ENCODE measurements around the gene TAGLN. TPM values are rescaled to one million over a fixed set of nuclear protein-coding genes. Genes with fewer than 3 reads are reported as not detected.

Gene TAGLN
- total RNA-seq, 3 donors from 2014 or later (not counting 1 experiment from before 2014, with no cell fraction given): 8.2 to 18.0 (median 8.3) TPM

DNA sequence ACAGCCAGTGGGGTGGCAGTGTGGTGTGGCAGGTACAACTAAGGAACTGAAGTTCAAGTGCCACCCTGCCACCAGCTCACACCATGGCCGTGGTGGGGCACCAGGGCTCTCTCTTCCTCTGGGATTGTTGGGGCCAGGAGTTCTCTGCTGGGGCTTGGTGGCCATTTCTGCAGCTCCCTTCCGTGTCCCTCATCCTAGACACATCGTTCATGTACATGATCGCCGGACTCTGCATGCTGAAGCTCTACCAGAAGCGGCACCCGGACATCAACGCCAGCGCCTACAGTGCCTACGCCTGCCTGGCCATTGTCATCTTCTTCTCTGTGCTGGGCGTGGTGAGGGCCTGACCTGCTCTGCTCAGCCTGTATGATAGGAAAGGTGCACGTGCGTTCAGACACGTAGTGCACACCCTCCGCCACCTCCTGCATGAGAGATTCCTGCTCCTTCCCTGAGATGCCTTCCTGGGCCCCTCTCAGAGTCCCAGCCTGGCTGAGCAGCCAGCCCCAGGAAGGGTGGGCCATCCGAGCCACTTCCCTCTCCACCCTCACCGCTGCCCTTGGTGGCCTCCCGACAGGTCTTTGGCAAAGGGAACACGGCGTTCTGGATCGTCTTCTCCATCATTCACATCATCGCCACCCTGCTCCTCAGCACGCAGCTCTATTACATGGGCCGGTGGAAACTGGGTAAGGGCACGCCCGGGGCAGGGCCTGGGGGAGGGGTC is 7.3 kb upstream of the TAGLN start:
- Histone ChIP-seq H3K4me3 (ENCODE audit: low read length) (no peak overlapping the region), H3K9me3 (ENCODE audit: control insufficient read depth, insufficient read depth, low read length) (no peaks in the 10 kb centered on the region), H3K36me3 (ENCODE audit: control insufficient read depth, insufficient read depth, low read length) (peaks cover 31% of the 10 kb centered on the region), H3K27me3 (ENCODE audit: control insufficient read depth, insufficient read depth, low read length) (no peaks in the 10 kb centered on the region), H3K27ac (ENCODE audit: low read length) (no peak overlapping the region), H3K4me1 (ENCODE audit: control insufficient read depth, insufficient read depth, low read length) (peaks cover 37% of the 10 kb centered on the region)
- TF ChIP-seq, protein P1, sequence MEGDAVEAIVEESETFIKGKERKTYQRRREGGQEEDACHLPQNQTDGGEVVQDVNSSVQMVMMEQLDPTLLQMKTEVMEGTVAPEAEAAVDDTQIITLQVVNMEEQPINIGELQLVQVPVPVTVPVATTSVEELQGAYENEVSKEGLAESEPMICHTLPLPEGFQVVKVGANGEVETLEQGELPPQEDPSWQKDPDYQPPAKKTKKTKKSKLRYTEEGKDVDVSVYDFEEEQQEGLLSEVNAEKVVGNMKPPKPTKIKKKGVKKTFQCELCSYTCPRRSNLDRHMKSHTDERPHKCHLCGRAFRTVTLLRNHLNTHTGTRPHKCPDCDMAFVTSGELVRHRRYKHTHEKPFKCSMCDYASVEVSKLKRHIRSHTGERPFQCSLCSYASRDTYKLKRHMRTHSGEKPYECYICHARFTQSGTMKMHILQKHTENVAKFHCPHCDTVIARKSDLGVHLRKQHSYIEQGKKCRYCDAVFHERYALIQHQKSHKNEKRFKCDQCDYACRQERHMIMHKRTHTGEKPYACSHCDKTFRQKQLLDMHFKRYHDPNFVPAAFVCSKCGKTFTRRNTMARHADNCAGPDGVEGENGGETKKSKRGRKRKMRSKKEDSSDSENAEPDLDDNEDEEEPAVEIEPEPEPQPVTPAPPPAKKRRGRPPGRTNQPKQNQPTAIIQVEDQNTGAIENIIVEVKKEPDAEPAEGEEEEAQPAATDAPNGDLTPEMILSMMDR (IDR thresholded peaks at IDR 0.05): no peak
- Mint-ChIP-seq H3K27ac (no peak overlapping the region), H3K36me3 (no peaks in the 10 kb centered on the region), H3K9me3 (no peaks in the 10 kb centered on the region), H3K4me3 (no peak overlapping the region), H3K27me3 (ENCODE audit: low read depth in 2 of 2) (no peaks in the 10 kb centered on the region), H3K4me1 (peaks cover 0 to 10% of the 10 kb centered on the region in 2 donors)
- no peak for ATAC-seq
- WGBS (ENCODE audit: insufficient coverage): 95% methylated on average over 26 of the region's 26 CpGs
- intact Hi-C loops (cut with micrococcal nuclease): no loop called here
- DNase-seq: no peak

DNA sequence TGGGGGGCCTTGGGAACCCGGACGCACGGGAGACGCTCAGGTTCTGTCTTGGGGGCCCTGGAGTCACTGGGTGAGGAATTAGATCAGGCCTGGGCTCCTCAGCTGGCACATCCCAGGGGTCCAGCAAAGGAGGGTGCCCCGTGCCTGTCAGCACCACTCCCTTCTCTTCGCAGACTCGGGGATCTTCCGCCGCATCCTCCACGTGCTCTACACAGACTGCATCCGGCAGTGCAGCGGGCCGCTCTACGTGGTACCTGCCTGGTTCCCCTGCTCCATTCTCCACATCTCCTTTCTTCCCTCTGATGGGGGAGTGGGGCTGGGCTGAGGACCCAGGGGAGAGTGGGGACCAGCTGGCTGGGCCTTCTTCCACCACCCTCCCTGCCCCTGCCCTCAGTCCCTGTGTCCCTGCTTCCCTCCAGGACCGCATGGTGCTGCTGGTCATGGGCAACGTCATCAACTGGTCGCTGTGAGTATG is 6.7 kb upstream of the TAGLN start:
- DNase-seq (no peak), ATAC-seq (no peak)
- H3K36me3 Mint-ChIP-seq: no peaks in the 10 kb centered on the region
- 95% methylated on average over 13 of the region's 17 CpGs for WGBS (ENCODE audit: insufficient coverage)
- intact Hi-C loops (cut with micrococcal nuclease): no loop called here
- H3K27ac Mint-ChIP-seq: no peak overlapping the region
- Histone ChIP-seq H3K27me3 (ENCODE audit: control insufficient read depth, insufficient read depth, low read length) (no peaks in the 10 kb centered on the region), H3K4me1 (ENCODE audit: control insufficient read depth, insufficient read depth, low read length) (peaks cover 31% of the 10 kb centered on the region), H3K4me3 (ENCODE audit: low read length) (no peak overlapping the region), H3K27ac (ENCODE audit: low read length) (no peak overlapping the region), H3K9me3 (ENCODE audit: control insufficient read depth, insufficient read depth, low read length) (no peaks in the 10 kb centered on the region), H3K36me3 (ENCODE audit: control insufficient read depth, insufficient read depth, low read length) (peaks cover 31% of the 10 kb centered on the region)
- H3K9me3 Mint-ChIP-seq: no peaks in the 10 kb centered on the region
- no peaks in the 10 kb centered on the region for H3K27me3 Mint-ChIP-seq (ENCODE audit: low read depth in 2 of 2)
- H3K4me3 Mint-ChIP-seq: no peak overlapping the region
- TF ChIP-seq, protein P1 (IDR thresholded peaks at IDR 0.05): no peak
- peaks cover 0 to 10% of the 10 kb centered on the region in 2 donors for H3K4me1 Mint-ChIP-seq

DNA sequence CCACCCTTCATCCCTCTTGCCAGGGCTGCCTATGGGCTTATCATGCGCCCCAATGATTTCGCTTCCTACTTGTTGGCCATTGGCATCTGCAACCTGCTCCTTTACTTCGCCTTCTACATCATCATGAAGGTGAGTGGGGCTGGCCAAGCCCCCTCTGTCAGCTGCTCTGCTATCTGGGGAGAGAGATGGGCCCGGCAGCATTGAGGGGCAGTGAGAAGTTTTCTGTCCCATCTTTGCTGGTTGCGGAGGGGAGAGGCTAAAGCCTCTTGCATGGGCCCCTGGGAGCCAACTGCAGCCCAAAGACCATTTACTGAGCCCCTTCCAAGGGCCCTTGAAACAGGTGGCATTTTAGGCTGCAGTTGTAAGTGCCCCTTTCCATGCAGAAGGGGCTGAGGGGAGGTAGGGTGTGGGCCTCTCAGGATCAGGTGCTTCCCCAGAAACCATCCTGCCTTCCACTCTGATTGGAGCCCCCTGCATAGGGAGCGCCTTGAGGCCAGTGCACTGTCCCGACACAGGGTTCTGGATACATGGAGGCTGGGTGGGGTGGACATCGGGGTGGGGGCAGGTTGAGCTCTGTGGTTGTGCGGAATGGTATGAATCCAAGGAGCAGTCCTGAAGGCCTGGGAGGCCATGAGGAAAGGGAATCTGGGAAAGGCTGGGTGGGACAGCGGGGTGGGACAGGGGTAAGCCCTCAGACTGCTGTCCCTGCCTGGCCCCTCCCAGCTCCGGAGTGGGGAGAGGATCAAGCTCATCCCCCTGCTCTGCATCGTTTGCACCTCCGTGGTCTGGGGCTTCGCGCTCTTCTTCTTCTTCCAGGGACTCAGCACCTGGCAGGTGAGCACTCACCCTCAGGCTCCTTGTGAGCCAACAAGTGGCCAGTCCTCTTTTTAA is 5.8 kb upstream of the TAGLN start:
- Histone ChIP-seq H3K27me3 (ENCODE audit: control insufficient read depth, insufficient read depth, low read length) (no peaks in the 10 kb centered on the region), H3K36me3 (ENCODE audit: control insufficient read depth, insufficient read depth, low read length) (peaks cover 27% of the 10 kb centered on the region), H3K4me3 (ENCODE audit: low read length) (no peak overlapping the region), H3K9me3 (ENCODE audit: control insufficient read depth, insufficient read depth, low read length) (no peaks in the 10 kb centered on the region), H3K4me1 (ENCODE audit: control insufficient read depth, insufficient read depth, low read length) (peaks cover 22% of the 10 kb centered on the region), H3K27ac (ENCODE audit: low read length) (no peak overlapping the region)
- no peak for ATAC-seq
- WGBS (ENCODE audit: insufficient coverage): 97% methylated on average over 15 of the region's 15 CpGs
- Mint-ChIP-seq H3K36me3 (no peaks in the 10 kb centered on the region), H3K9me3 (no peaks in the 10 kb centered on the region), H3K27me3 (ENCODE audit: low read depth in 2 of 2) (no peaks in the 10 kb centered on the region), H3K27ac (no peak overlapping the region), H3K4me3 (no peak overlapping the region), H3K4me1 (peaks cover 0 to 10% of the 10 kb centered on the region in 2 donors)
- intact Hi-C loops (cut with micrococcal nuclease): no loop called here
- TF ChIP-seq, protein P1 (IDR thresholded peaks at IDR 0.05): no peak
- no peak for DNase-seq
